Measurements from ENCODE around the gene NCAM2.

NCAM2 gene

GRCh38 chr21:21002153-21002552 is 3.9 kb downstream of the NCAM2 start:
- no peak for TF ChIP-seq CTCF (conservative IDR thresholded peaks at IDR 0.05; ENCODE audit: low read depth, low read length)
- no peak overlapping the region for H3K4me3 ChIP-seq (ENCODE audit: low read length)
- DNase-seq (ENCODE audit: low read depth): no peak

- DNase-seq (ENCODE audit: low read depth): no peak
- peak; percentile 40 for TF ChIP-seq CTCF (conservative IDR thresholded peaks at IDR 0.05; ENCODE audit: low read depth, low read length)
Measured at GRCh38 chr21:21003701-21004100, 5.5 kb downstream of the NCAM2 start.

GRCh38 chr21:21007606-21008005 is 9.4 kb downstream of the NCAM2 start:
- no peak for DNase-seq (ENCODE audit: low read depth)

More at GRCh38 chr21:21003701-21004100, 5.5 kb downstream of the NCAM2 start:
- H3K4me3 ChIP-seq (ENCODE audit: low read length): no peak overlapping the region

GRCh38 chr21:21010228-21010627 is 12.0 kb downstream of the NCAM2 start:
- no peak for TF ChIP-seq CTCF (conservative IDR thresholded peaks at IDR 0.05; ENCODE audit: low read depth, low read length)
- H3K4me3 ChIP-seq (ENCODE audit: low read length): no peak overlapping the region
- no peak for DNase-seq (ENCODE audit: low read depth)

More at GRCh38 chr21:21007606-21008005, 9.4 kb downstream of the NCAM2 start:
- TF ChIP-seq CTCF (conservative IDR thresholded peaks at IDR 0.05; ENCODE audit: low read depth, low read length): no peak
- H3K4me3 ChIP-seq (ENCODE audit: low read length): no peak overlapping the region

GRCh38 chr21:21010698-21011097 is 12.5 kb downstream of the NCAM2 start:
- no peak for DNase-seq (ENCODE audit: low read depth)
- TF ChIP-seq CTCF (conservative IDR thresholded peaks at IDR 0.05; ENCODE audit: low read depth, low read length): no peak
- no peak overlapping the region for H3K4me3 ChIP-seq (ENCODE audit: low read length)

- H3K4me3 ChIP-seq (ENCODE audit: low read length): no peak overlapping the region
- no peak for TF ChIP-seq CTCF (conservative IDR thresholded peaks at IDR 0.05; ENCODE audit: low read depth, low read length)
- DNase-seq (ENCODE audit: low read depth): no peak
Measured at GRCh38 chr21:21018821-21019220, 20.6 kb downstream of the NCAM2 start.

- no peak for DNase-seq (ENCODE audit: low read depth)
- no peak overlapping the region for H3K4me3 ChIP-seq (ENCODE audit: low read length)
- no peak for TF ChIP-seq CTCF (conservative IDR thresholded peaks at IDR 0.05; ENCODE audit: low read depth, low read length)
Measured at GRCh38 chr21:21019681-21020080, 21.5 kb downstream of the NCAM2 start.

All from retinal pigment epithelial cell (primary cell).